Activated CD4-positive, alpha-beta T cell treated with anti-CD3 and anti-CD28 coated beads for 4 hours (primary cell): ENCODE data around the gene IQCK.

Source experiments
- DNase-seq, 2 donors: peaks; one replicate each; pipeline ENCODE4 v3.0.0-alpha.2; 2020

The IQCK gene

GRCh38 chr16:19841184-19841583, 123.1 kb downstream of the IQCK start:
- DNase-seq: no peak

GRCh38 chr16:19842426-19843157, 124.5 kb downstream of the IQCK start:
- DNase-seq: no peak

GRCh38 chr16:19843371-19843770, 125.3 kb downstream of the IQCK start:
- DNase-seq: no peak

GRCh38 chr16:19844945-19845641, 127.0 kb downstream of the IQCK start:
- no peak for DNase-seq

GRCh38 chr16:19846436-19846835, 128.4 kb downstream of the IQCK start:
- DNase-seq: no peak

- DNase-seq: no peak
These were observed 130.7 kb downstream of the IQCK start for GRCh38 chr16:19848756-19849155.

- DNase-seq: no peak
These were observed 132.2 kb downstream of the IQCK start for GRCh38 chr16:19850131-19850817.

- no peak for DNase-seq
These were observed 133.4 kb downstream of the IQCK start for GRCh38 chr16:19851476-19851875.

GRCh38 chr16:19853132-19853741, 135.2 kb downstream of the IQCK start:
- DNase-seq: no peak

- DNase-seq: no peak
These were observed 135.9 kb downstream of the IQCK start for GRCh38 chr16:19853742-19854542.

GRCh38 chr16:19854543-19854876, 136.4 kb downstream of the IQCK start:
- DNase-seq: no peak

GRCh38 chr16:19856120-19856519, 138.0 kb downstream of the IQCK start:
- no peak for DNase-seq

- DNase-seq: no peak
These were observed 139.7 kb downstream of the IQCK start for GRCh38 chr16:19857593-19858339.

- DNase-seq: no peak
These were observed 140.4 kb downstream of the IQCK start for GRCh38 chr16:19858340-19859018.

- DNase-seq: no peak
These were observed 141.1 kb downstream of the IQCK start for GRCh38 chr16:19859166-19859565.

- no peak for DNase-seq
These were observed 141.5 kb downstream of the IQCK start for GRCh38 chr16:19859603-19860002.

GRCh38 chr16:19860166-19861041, 142.3 kb downstream of the IQCK start:
- DNase-seq: no peak

- DNase-seq: no peak
These were observed 143.1 kb downstream of the IQCK start for GRCh38 chr16:19861133-19861532.

GRCh38 chr16:19861811-19862327, 143.8 kb downstream of the IQCK start:
- no peak for DNase-seq

GRCh38 chr16:19863990-19864389, 145.9 kb downstream of the IQCK start:
- DNase-seq: no peak
